Right hindlimb (tissue), 1 donor: ENCODE measurements around the gene MYH13.

Experiments
- DNase-seq: peaks from one replicate; pipeline ENCODE4 v3.0.0-alpha.2; 2018

Gene MYH13

GRCh38 chr17:10372906-10373305 is at the start of gene MYH13:
TSS of gene MYH13 (minus strand) at chr17:10373006. CDS start at chr17:10364530, 8,476 bp downstream.
- no peak for DNase-seq

- no peak for DNase-seq
Measured at GRCh38 chr17:10421900-10422542, 49.2 kb upstream of the MYH13 start, which contains the start of gene MYH8. TSS of gene MYH8 (minus strand) at chr17:10421950. CDS start at chr17:10420227, 1,723 bp downstream.

GRCh38 chr17:10421211-10421610 is 48.4 kb upstream of the MYH13 start:
- DNase-seq, result no peak

GRCh38 chr17:10420811-10421210 is 48.0 kb upstream of the MYH13 start:
- no peak for DNase-seq

GRCh38 chr17:10417431-10417830 is 44.6 kb upstream of the MYH13 start:
- peak; percentile 65 for DNase-seq

GRCh38 chr17:10415161-10415560 is 42.4 kb upstream of the MYH13 start:
- no peak for DNase-seq

GRCh38 chr17:10403589-10403988 is 30.8 kb upstream of the MYH13 start:
- no peak for DNase-seq

GRCh38 chr17:10398352-10398751 is 25.5 kb upstream of the MYH13 start:
- DNase-seq, result no peak

GRCh38 chr17:10396524-10397163 is 23.8 kb upstream of the MYH13 start:
- no peak for DNase-seq

- DNase-seq, result no peak
Measured at GRCh38 chr17:10394201-10394887, 21.5 kb upstream of the MYH13 start.

- DNase-seq, result no peak
Measured at GRCh38 chr17:10392880-10393279, 20.1 kb upstream of the MYH13 start.

GRCh38 chr17:10385871-10386270 is 13.1 kb upstream of the MYH13 start:
- DNase-seq, result no peak

GRCh38 chr17:10384175-10384574 is 11.4 kb upstream of the MYH13 start:
- DNase-seq, result peak; percentile 79

- no peak for DNase-seq
Measured at GRCh38 chr17:10380631-10381408, 8.0 kb upstream of the MYH13 start.

GRCh38 chr17:10370016-10370608 is 2.7 kb downstream of the MYH13 start:
- no peak for DNase-seq

GRCh38 chr17:10369239-10369638 is 3.6 kb downstream of the MYH13 start:
- no peak for DNase-seq

- no peak for DNase-seq
Measured at GRCh38 chr17:10368561-10368960, 4.2 kb downstream of the MYH13 start.

GRCh38 chr17:10360578-10360977 is 12.2 kb downstream of the MYH13 start:
- no peak for DNase-seq

GRCh38 chr17:10357768-10358167 is 15.0 kb downstream of the MYH13 start:
- DNase-seq, result no peak

GRCh38 chr17:10354651-10355050 is 18.2 kb downstream of the MYH13 start:
- no peak for DNase-seq

GRCh38 chr17:10352893-10353292 is 19.9 kb downstream of the MYH13 start:
- DNase-seq, result no peak

- DNase-seq, result no peak
Measured at GRCh38 chr17:10349403-10349802, 23.4 kb downstream of the MYH13 start.

- DNase-seq, result no peak
Measured at GRCh38 chr17:10344816-10345215, 28.0 kb downstream of the MYH13 start.
